HG03565 (cell line): ENCODE results near the gene CDK1.

Source experiments
- ATAC-seq: cut with Tn5 transposase; IDR thresholded peaks from one replicate; pipeline ENCODE4 v1.9.1; 2021; ENCODE audit warnings: mild to moderate bottlenecking, moderate library complexity; ENCODE audit not compliant: unreplicated experiment

Gene CDK1

DNA sequence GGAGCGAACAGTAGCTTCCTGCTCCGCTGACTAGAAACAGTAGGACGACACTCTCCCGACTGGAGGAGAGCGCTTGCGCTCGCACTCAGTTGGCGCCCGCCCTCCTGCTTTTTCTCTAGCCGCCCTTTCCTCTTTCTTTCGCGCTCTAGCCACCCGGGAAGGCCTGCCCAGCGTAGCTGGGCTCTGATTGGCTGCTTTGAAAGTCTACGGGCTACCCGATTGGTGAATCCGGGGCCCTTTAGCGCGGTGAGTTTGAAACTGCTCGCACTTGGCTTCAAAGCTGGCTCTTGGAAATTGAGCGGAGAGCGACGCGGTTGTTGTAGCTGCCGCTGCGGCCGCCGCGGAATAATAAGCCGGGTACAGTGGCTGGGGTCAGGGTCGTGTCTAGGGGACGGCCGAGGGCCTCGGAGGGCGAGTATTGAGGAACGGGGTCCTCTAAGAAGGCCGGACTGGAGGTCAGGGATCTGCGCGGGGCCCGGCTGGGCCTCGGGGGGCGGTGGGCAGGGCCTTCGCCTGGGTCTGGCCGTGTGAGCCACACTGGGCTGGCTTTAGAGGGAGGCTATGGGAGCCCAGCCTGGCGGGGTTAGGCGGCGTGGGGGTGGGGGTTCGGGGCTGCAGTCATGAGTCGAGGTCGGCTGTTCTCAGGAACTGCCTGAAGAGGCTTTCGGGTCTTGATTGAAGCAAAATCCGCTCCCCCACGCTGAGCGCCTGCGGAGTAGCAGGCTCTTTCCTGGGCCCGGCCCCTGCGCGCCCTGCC is at the start of gene CDK1:
CDK1 (plus strand) TSS at position 265 of the 757 bp plus-strand sequence. CDS start 1,688 bp downstream, outside the sequence.
- ATAC-seq = peak; percentile 96

DNA sequence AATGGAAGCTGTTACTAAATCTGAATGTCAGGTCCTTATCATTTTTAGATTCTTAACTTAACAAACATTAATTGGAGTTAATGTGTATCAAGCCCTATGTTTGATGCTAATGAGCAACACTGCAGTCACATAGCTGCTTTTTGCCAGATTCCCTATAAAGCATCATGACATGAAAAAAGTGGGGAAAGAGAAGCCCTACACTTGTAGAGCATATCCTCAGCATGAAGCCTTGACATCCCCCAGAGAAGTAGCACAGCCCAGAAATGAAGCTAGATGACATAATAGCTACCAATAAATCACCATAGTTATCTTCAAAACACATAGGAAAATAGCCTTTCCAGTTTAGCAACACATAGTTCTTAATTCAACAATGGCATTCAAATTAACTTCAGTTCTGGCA is 49.2 kb upstream of the CDK1 start:
- no peak for ATAC-seq

DNA sequence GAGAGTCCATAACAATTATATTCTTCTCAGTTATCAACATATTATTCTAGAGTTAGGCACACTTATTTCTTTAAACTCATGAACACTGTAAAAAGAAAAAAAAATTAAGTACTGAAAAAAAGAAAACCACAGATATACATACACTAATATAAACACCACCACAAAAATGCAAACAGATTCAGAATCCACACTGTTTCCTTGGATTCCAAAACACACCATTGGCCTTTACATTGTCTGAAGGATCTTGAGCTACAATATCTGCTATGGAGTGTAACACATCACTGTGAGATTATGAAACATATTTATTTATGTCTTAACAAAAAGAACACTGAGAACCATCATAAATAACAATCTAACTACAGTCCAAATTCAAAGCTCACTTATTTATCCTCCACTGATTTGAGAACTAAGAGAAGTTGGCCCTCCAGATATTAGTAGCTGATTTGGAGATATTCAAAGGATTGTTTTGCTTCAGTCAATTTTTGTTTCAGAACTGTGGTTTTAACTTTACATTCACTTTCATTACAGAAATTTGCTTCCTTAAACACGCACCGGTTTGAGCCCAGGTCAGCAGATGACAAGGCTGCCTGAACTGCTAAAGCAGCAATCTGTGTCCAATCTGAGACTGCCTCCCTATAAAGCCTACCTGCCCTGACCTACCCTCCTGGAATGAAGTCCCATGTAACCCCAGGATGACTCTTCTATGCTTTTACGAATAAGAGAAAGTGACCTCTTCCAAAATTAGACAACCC is 47.0 kb upstream of the CDK1 start:
- peak; percentile 88 for ATAC-seq

DNA sequence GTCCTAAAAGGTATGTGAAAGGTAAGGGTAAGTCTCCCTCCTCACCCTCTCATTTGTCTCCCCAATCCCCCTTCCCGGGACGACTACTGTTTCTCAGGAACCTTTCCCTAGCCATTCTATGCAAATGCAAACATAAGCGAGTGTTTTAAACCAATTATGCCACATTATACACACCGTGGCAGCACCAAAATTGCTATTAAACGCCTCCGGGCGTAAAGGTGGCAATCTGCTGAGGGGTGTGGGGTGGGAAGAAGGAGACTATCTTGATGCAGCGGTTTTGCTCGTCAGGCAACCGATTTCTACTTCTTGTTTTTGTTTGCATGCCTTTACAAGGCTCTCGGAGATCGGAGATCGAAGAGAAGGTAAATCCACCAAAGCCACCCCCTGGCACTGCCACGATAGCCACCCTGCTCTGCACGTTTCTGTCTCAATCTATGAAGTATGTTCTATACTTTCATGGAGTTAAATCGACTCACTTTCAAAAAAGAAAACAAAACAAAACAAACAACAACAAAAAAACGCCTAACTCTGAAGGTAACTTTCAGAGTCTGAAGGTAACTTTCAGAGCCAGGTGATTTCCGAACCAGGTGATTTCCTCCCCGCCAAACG is 46.0 kb upstream of the CDK1 start:
- ATAC-seq = no peak

DNA sequence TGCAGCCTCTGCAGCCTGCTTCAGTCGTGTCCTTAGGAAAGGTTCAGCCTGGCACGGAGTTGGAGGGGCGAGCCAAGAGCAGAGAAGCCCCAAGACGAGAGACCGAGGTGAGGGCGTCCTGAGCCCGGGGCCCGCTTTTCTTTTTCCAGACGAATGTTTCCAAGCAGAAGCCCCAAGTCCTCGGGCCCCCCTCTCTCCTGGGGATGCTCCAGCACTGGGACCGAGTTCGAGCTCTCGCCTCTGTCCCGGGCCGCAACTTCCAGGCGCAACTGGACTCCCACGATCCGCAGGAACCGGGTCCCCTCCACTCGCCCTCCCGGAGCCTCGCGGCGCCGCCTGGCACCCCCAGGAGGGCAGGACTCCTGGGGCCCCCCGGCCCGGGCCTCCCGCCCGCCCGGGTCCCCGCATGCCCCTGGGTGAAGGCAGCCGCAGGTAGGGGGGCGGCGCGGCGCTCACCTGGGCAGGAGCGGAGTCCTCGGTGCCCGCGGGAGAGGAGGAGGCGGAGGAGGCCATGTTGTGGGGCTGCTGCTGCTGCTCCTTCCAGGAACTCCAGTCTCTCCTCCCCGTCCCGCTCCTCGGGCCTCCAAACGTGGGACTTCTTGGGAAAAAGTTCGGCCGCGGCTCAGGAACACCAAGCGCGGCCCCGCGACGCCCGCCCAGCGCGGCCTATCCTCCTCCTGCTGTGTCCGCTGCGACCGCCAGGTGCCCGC is 45.3 kb upstream of the CDK1 start:
- ATAC-seq = no peak

DNA sequence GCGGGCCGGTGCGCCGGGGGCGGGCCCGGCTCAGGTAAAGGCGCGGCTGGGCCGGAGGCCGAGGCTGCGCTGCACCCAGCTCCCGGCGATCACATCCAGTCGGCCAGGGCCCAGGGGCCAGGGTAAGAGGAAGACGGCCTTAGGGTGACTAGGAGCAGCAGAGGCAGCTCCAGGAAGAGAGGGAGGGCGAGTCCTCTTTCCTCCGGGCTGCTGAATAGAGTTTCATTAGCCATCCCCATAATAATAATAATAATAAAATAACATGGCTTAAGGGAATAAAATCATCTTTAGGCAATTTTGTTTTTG is 44.8 kb upstream of the CDK1 start:
- ATAC-seq = no peak

DNA sequence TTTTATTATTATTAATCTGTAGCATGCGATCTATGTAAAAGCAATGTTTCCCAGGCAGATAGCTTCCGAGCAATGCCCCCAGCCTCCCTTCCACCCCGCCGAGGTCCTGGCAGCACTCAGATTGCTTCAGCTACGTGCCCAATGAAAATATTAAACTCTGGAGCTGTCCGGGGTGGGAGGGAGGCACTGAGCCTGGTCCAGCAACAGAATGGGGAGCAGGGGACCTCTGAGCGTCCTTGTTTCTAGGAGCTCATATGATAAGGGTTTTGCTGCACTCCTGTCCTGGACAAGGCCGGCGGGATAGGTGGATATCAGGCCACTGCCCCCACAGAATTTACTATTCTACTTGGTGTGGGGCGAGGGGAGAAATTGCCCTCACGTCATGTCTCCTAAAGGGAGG is 44.5 kb upstream of the CDK1 start:
- no peak for ATAC-seq

DNA sequence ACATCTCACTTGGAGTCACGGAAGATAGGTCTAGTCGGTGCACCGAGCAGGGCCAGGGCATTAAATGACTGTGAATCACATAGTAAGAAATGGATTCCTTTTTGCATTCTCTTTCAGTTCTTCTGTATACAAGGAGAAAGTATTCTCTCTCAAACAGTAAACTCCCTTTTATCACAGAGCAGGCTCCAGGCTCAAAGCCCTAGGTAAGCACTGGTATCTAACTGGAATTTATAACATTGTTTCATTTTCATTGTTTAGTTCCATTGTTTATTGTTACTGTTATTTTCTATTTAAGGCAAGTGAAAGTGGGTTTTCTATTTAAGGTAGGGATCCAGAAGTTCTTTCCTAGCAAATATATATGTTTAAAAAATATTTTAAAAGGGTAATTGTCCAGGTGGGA is 44.1 kb upstream of the CDK1 start:
- no peak for ATAC-seq

DNA sequence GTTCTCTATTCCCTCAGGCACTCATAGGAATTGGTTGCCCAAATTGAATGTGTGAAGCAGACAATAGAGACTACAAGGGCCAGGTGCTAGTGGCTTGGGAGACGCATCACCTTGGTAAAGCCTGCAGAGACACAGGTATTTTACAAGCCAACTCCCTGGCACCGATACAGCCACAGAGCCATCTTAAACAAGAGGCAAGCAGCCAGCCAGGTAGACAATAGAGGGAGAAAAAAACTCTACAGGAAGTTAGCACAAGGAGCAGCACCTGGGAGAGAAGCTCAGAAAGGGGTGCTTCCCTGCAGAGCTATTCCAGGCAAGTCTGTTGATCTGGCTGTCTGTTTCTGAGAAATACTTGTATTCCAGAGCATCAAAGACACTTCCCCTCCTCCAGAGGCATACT is 43.0 kb upstream of the CDK1 start:
- ATAC-seq = no peak

DNA sequence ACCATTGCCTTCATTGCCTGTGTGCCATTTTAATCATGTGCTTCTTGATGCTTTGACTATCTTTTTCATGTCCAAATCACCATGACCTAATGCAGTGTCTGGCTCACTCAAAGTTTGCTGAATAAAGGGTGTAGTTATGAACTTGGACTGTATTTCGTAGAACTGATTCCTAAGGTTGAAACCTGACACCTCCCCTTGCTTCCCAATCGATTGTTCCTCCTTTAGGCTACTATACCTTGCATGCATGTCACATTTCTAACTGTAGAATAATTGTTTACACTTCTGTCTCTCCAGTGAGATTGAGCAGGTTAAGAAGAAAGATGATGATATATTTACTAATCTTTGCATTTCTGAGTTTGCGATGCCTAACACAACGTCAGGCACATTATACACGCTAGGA is 41.0 kb upstream of the CDK1 start:
- no peak for ATAC-seq

DNA sequence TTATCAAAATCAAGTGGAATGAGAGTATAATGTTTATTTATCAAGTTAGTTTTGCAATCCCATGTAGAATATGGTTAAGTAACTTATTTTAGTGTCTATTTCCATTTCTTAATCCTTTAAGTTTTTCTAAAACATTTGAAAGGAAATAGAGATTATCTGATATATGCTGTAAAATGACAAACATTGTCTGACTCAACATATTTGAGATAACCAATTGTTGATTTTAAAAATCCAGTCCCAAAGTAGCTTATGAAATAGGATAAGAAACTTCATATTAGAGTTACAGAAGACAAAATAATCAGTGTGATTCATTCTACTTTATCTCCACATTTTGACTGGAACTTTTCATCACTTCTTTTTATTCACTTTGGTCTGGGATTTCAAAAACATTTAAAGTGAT is 38.7 kb upstream of the CDK1 start:
- ATAC-seq = no peak

DNA sequence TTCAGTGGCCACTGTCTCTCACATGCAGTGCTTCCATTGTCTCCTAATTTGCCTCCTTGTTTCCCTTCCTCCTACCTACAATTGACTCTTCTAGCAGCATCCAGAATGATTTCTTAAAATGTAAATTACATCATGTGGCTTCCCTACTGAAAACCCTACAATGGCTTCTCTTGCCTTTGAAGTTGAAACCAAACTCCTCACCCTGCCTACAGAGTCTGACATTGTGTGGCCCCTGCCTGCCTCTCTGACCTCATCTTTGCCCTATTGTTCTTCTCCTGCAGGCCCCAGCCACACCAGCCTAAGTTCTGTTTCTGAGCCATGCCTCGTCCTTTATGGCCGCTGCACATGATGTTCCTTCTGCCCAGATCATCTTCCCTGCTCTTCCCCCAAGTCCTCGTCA is 35.8 kb upstream of the CDK1 start:
- no peak for ATAC-seq

DNA sequence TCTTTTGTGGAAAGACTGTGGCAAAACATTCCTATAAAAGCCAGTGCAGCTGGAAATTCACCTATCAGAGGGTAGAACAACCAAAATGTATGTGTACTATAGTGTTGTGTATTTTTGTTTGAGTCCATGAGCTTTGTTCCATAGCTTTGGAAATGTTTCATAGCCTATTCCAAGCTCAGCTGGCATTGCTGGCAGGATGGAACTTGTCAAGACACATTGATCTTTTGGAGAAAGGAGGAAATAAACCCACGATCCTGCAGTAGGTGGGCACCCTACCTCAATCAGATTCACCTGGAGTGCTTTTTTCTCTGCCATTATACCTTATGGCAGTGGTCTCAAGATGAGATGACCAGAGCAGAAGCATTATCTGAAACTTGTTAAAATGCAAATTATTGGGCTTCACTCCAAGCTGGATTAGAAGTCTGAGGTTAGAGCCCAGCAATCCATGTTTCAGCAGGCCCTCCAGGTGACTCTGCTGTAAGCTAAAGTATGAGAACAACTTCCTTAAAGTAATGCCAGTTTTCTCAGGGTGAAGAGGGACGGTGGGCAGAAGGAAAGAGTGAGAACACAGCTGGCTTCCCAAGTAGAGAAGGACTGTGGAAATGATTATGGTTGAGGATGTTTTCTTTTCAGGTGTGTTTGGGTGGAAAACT is 30.3 kb upstream of the CDK1 start:
- no peak for ATAC-seq

DNA sequence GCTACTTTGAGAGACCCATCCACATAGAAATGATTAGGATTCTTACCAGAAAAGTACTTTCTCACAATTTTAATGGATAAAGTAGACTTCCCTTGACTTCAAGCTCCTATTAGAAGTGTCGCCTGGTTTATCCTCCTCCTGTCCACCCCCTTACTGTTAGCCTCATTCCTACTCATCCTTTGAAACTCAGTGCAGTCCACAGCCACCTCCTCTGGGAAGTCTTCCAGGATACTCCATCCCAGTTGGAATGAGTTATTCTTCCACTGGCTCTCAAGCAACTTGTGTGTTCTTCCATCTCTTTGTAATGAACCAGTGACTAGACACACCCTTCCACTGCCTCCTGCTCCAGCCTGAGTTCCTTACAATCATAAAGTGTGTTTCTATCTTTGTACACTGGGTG is 25.1 kb upstream of the CDK1 start:
- no peak for ATAC-seq

DNA sequence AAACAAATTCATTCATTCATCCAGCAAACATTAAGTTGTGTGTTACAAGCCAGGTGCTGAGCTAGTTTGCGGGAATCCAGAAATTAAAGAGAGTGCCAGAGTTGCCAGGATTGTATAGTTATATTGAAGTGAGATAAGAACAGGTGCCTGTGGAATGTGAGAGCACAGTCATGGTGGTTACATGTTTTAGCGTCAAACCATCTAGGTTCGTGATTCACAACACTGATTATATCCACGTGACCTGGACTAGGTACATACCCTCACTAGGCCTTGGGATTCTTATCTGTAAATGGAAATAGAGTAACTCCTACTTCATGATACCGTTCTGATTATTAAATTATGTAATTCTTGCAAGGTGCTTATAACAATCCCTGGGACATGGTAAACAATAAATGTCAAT is 24.5 kb upstream of the CDK1 start:
- no peak for ATAC-seq

DNA sequence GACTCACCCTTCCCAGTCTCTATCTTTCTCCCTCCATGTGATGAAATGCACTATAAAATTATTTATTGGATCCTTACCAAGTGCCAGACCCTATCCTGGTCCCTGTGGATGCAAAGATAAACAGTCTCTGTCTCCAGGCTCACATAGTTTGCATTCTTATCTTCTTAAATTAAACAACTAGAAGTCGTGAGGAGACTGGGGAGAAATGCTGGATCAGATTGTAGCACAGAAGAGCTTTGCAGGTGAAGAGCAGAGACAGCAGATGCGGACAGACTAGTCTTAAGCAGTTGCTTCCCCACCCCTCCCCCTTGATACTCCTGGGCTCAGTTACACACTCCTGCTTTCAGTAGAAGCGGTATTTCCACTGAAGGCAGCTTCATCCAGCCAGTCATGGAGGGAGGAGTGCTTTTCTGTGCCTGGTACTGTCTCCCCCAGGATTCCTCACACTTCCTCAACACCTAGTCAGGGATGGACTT is 20.8 kb upstream of the CDK1 start:
- ATAC-seq = no peak

DNA sequence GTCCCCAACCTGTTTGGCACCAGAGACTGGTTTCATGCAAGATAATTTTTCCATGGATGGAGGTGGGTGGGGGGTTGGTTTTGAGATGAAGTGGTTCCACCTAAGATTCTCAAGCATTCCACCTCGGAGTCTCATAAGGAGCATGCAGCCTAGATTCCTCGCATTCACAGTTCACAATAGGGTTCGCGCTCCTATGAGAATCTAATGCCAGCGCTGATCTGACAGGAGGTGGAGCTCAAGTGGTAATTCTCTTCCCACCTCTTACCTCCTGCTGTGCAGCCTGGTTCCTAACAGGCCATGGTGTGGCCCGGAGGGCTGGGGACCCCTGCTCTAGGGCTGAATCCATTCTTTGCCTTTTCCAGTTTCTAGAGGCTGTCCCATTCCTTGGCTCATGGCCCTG is 19.1 kb upstream of the CDK1 start:
- ATAC-seq = no peak

DNA sequence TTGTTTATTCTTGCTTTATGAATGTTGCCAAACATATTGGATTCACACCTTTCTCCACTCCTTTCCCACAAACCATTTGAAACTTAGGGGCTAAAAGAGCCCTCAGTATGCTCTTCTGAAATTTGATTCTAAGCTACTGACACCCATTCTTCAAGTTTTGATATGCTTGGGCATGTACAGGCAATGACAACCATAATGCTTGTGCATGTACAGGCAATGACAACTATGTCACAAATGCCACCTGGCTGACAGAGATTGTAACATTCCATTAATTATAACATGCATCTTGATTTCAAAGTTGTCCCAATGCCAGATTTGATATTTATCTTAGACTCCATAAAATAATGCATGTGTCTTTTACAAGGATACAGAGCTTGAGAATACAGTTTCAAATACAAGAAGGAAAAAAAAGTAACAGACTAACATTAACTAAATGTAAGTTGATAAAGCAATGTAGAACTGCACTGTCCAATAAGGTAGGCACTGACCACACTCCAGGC is 17.5 kb upstream of the CDK1 start:
- ATAC-seq = no peak

DNA sequence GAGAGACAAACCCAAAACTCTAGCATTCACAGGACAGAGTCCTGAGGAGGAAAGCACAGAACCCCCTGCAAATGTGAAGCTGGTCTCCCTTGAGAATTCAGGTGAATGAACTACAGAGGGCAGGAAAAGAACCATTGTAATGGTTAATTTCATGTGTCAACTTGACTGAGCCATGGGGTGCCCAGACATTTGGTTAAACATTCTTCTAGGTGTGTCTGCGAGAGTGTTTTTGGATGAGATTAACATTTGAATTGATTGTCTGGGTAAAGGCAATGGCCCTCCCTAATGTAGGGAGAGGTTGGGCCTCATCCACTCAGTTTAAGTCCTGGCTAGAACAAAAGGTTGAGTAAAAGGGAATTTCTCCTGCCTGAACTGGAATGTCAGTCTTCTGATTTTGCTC is 15.7 kb upstream of the CDK1 start:
- ATAC-seq = no peak

DNA sequence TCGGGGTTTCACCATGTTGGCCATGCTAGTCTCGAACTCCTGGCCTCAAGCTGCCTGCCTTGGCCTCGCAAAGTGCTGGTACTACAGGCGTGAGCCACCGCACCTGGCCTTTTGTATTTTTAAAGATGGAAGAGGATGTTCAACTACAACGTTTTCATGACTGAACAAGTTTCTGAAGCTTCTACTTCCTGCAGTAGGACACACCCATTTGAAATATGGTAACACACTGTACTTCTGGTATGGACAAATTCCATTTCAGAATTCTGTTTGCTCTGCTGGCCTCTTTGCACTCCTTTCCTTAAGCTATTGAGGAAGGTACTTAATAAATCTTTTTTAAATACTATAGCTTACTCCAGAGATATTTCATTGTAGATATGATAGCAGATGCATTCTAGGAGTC is 10.9 kb upstream of the CDK1 start:
- no peak for ATAC-seq

DNA sequence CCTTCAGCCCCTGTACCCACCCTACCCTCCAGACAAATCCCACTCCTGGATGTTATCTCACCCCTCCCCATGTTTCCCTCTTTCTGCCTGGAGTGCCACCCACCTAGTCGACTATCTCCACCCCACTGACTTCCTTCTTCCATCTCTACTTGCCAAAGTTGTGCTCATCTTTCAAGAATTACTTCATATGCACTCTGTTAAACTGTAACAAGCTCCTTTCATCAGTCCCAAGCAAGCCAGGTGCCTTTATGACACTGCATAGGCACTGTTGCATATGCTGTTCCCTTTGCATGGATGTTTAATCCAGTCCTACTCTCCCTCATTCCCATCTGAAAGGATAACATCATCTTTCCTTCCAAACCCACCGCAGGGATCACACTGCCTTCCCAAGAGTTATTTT is 8.9 kb upstream of the CDK1 start:
- no peak for ATAC-seq
